ENCODE measurements around the gene FANCE. TPM values are rescaled to one million over a fixed set of nuclear protein-coding genes. Genes with fewer than 3 reads are reported as not detected.

FANCE gene
- total RNA-seq: 2.6 and 4.3 TPM in 2 replicates

GRCh38 chr6:35452183-35453090, at the start of gene FANCE:
TSS of gene FANCE (plus strand) at chr6:35452338. CDS start at chr6:35452546, 208 bp downstream.

GRCh38 chr6:35468181-35468979, 16.2 kb downstream of the FANCE start, which contains the start of gene RPL10A:
TSS of gene RPL10A (plus strand) at chr6:35468401. CDS start at chr6:35468435, 34 bp downstream.

GRCh38 chr6:35496841-35497570, 44.9 kb downstream of the FANCE start, which contains the start of gene TEAD3:
TSS of gene TEAD3 (minus strand) at chr6:35497079.

GRCh38 chr6:35512740-35513139, 60.6 kb downstream of the FANCE start, which contains the start of gene TULP1:
TSS of gene TULP1 (minus strand) at chr6:35512896. CDS start at chr6:35512858, 38 bp downstream.

Other genes with a start within 250 kb of the FANCE start
- 0.32 and 2.0 TPM in 2 replicates for gene SCUBE3, start 238.4 kb upstream of the FANCE start, total RNA-seq
- 12.3 and 16.1 TPM in 2 replicates for gene ZNF76, start 192.6 kb upstream of the FANCE start, total RNA-seq
- gene DEF6, start 154.5 kb upstream of the FANCE start, total RNA-seq: 1.1 TPM in 1 of 2 replicates, not detected in the other
- gene PPARD, start 109.8 kb upstream of the FANCE start, total RNA-seq: 11.6 and 13.1 TPM in 2 replicates
- gene RPL10A, start 16.1 kb downstream of the FANCE start, total RNA-seq: 1,496 and 1,677 TPM in 2 replicates
- 12.5 and 13.0 TPM in 2 replicates for gene TEAD3, start 44.7 kb downstream of the FANCE start, total RNA-seq
- not detected in 2 replicates for gene TULP1, start 60.6 kb downstream of the FANCE start, total RNA-seq
- gene FKBP5, start 236.6 kb downstream of the FANCE start, total RNA-seq: 121 and 150 TPM in 2 replicates

Measured in cardiac atrium fibroblast (primary cell).